Mesenchymal stem cell (in vitro differentiated cells and primary cell): ENCODE data around the gene ETS1.

Experiments
- DNase-seq: peaks from one replicate; pipeline ENCODE4 v3.0.0-alpha.2; 2013
- H2AFZ ChIP-seq: one replicate; pipeline ENCODE4 v1.6.1; 2013; ENCODE audit warnings: low read depth, mild to moderate bottlenecking, control low read depth, inconsistent platforms, low read length, moderate library complexity
- H2AK5ac ChIP-seq: 2 replicates; pipeline ENCODE4 v1.6.1; 2013; ENCODE audit warnings: low read length, moderate library complexity, mild to moderate bottlenecking, inconsistent platforms; ENCODE audit not compliant: severe bottlenecking
- H2BK120ac ChIP-seq: one replicate; pipeline ENCODE4 v1.6.1; 2013; ENCODE audit warnings: low read depth, mild to moderate bottlenecking, inconsistent platforms, low read length, moderate library complexity
- H2BK12ac ChIP-seq, 2 experiments: one replicate each; pipeline ENCODE4 v1.6.1; 2013; ENCODE audit warnings: inconsistent platforms in 2 of 2, low read length in 2 of 2, mild to moderate bottlenecking in 2 of 2, moderate library complexity in 2 of 2, control low read depth in 1 of 2
- H2BK15ac ChIP-seq: one replicate; pipeline ENCODE4 v1.6.1; 2013; ENCODE audit warnings: mild to moderate bottlenecking, low read depth, inconsistent platforms; ENCODE audit not compliant: poor library complexity, severe bottlenecking
- H2BK5ac ChIP-seq: 2 replicates; pipeline ENCODE4 v1.6.1; 2013; ENCODE audit warnings: low read depth, mild to moderate bottlenecking, low read length, control low read depth, inconsistent platforms; ENCODE audit not compliant: poor library complexity, severe bottlenecking
- H3K14ac ChIP-seq, 2 experiments: one replicate each; pipeline ENCODE4 v1.6.1; 2013; ENCODE audit warnings: inconsistent platforms in 2 of 2, low read length in 2 of 2, control low read depth in 1 of 2, mild to moderate bottlenecking in 1 of 2, moderate library complexity in 1 of 2
- H3K18ac ChIP-seq, 2 experiments: one replicate each; pipeline ENCODE4 v1.6.1; 2013; ENCODE audit warnings: inconsistent platforms in 2 of 2, low read length in 2 of 2, control low read depth in 1 of 2, low read depth in 1 of 2, mild to moderate bottlenecking in 1 of 2
- H3K23ac ChIP-seq, 2 experiments: one replicate each; pipeline ENCODE4 v1.6.1; 2013; ENCODE audit warnings: inconsistent platforms in 2 of 2, low read length in 2 of 2, mild to moderate bottlenecking in 2 of 2, moderate library complexity in 2 of 2, control low read depth in 1 of 2
- H3K27ac ChIP-seq: 2 replicates; pipeline ENCODE4 v1.5.1; 2013; ENCODE audit warnings: mild to moderate bottlenecking, moderate library complexity, low read length, control low read depth, inconsistent platforms; ENCODE audit not compliant: poor library complexity, severe bottlenecking
- H3K27me3 ChIP-seq, 2 experiments: 2 replicates each; pipeline versions ENCODE4 v1.6.1 to v1.7.0; 2013; ENCODE audit warnings: low read length in 2 of 2, mild to moderate bottlenecking in 2 of 2, moderate library complexity in 2 of 2, control low read depth in 1 of 2, inconsistent platforms in 1 of 2; ENCODE audit not compliant: control insufficient read depth in 1 of 2, insufficient read depth in 1 of 2
- H3K36me3 ChIP-seq, 2 experiments: 2 replicates each; pipeline versions ENCODE4 v1.6.1 to v1.7.0; 2013; ENCODE audit warnings: low read length in 2 of 2, control low read depth in 1 of 2, inconsistent platforms in 1 of 2, low read depth in 1 of 2, mild to moderate bottlenecking in 1 of 2; ENCODE audit not compliant: insufficient read depth in 2 of 2, control insufficient read depth in 1 of 2
- H3K4ac ChIP-seq, 2 experiments: one replicate each; pipeline ENCODE4 v1.6.1; 2013; ENCODE audit warnings: inconsistent platforms in 2 of 2, low read length in 2 of 2, mild to moderate bottlenecking in 2 of 2, moderate library complexity in 2 of 2, control low read depth in 1 of 2, low read depth in 1 of 2
- H3K4me1 ChIP-seq: 2 replicates; pipeline ENCODE4 v1.6.1; 2013; ENCODE audit warnings: low read depth, low read length, control low read depth; ENCODE audit not compliant: control insufficient read depth, insufficient read depth
- H3K4me2 ChIP-seq: 2 replicates; pipeline ENCODE4 v1.6.1; 2013; ENCODE audit warnings: low read length, mild to moderate bottlenecking, inconsistent platforms; ENCODE audit not compliant: poor library complexity, severe bottlenecking
- H3K4me3 ChIP-seq, 2 experiments: 2 replicates each; pipeline versions ENCODE4 v1.5.1 to v1.7.0; 2013; ENCODE audit warnings: low read length in 2 of 2, mild to moderate bottlenecking in 2 of 2, control low read depth in 1 of 2, low read depth in 1 of 2; ENCODE audit not compliant: insufficient read depth in 1 of 2
- H3K79me1 ChIP-seq: replicated peaks from 2 replicates; pipeline ENCODE4 v1.6.1; 2013; ENCODE audit warnings: mild to moderate bottlenecking, control low read depth, low read length, inconsistent platforms; ENCODE audit not compliant: poor library complexity, severe bottlenecking
- H3K9ac ChIP-seq: 2 replicates; pipeline ENCODE4 v1.7.0; 2013; ENCODE audit warnings: mild to moderate bottlenecking, low read length, moderate library complexity
- H3K9me3 ChIP-seq: 2 replicates; pipeline ENCODE4 v1.7.0; 2013; ENCODE audit warnings: mild to moderate bottlenecking, low read length; ENCODE audit not compliant: control insufficient read depth
- H4K8ac ChIP-seq: one replicate; pipeline ENCODE4 v1.6.1; 2013; ENCODE audit warnings: inconsistent platforms, mild to moderate bottlenecking, low read length, moderate library complexity
- H4K91ac ChIP-seq: one replicate; pipeline ENCODE4 v1.6.1; 2013; ENCODE audit warnings: mild to moderate bottlenecking, low read length, inconsistent platforms
- WGBS: methylation state at CpG from one replicate; pipeline ENCODE4 v1.1.7; 2013; ENCODE audit warnings: mixed read lengths; 5-methylcytosine and 5-hydroxymethylcytosine counted together

Gene ETS1

DNA sequence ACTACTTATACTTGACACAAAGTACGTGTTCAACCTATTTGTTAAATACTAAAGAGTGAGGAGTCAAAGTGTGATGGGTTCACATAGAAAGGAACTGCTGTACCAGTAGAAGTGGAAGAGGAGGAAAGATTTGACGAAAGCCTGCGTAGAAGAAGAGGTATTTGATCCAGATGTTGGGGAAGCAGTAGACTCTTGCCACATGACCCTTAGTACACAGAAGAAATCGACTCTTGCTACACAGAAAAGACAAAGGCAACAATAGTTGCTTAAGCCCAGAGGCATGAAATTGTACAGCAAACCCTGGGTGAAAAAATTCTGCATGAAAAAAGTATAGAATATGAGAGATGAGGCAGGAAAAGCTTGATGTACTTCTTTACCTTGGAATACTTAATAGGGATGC, 152.9 kb downstream of the ETS1 start:
- H2AK5ac ChIP-seq: no peak overlapping the region
- 96% methylated on average over 3 of the region's 4 CpGs for WGBS
- H2BK12ac ChIP-seq: no peak overlapping the region
- no peak overlapping the region for H2AFZ ChIP-seq
- no peaks in the 10 kb centered on the region for H3K9me3 ChIP-seq
- H3K23ac ChIP-seq: no peak overlapping the region
- H3K14ac ChIP-seq: no peak overlapping the region
- H4K8ac ChIP-seq: no peak overlapping the region
- H3K18ac ChIP-seq: no peak overlapping the region
- H3K4ac ChIP-seq: no peak overlapping the region
- H3K9ac ChIP-seq: no peak overlapping the region
- H3K79me1 ChIP-seq: no peaks in the 10 kb centered on the region
- peaks cover 3% of the 10 kb centered on the region for H3K4me1 ChIP-seq
- no peak overlapping the region for H4K91ac ChIP-seq
- no peak for DNase-seq
- H2BK15ac ChIP-seq: no peak overlapping the region
- H2BK120ac ChIP-seq: no peak overlapping the region
- no peak overlapping the region for H3K4me2 ChIP-seq
- no peaks in the 10 kb centered on the region for H3K27me3 ChIP-seq
- H3K27ac ChIP-seq: no peak overlapping the region
- H3K36me3 ChIP-seq: no peaks in the 10 kb centered on the region
- H2BK5ac ChIP-seq: no peak overlapping the region
- no peak overlapping the region for H3K4me3 ChIP-seq

DNA sequence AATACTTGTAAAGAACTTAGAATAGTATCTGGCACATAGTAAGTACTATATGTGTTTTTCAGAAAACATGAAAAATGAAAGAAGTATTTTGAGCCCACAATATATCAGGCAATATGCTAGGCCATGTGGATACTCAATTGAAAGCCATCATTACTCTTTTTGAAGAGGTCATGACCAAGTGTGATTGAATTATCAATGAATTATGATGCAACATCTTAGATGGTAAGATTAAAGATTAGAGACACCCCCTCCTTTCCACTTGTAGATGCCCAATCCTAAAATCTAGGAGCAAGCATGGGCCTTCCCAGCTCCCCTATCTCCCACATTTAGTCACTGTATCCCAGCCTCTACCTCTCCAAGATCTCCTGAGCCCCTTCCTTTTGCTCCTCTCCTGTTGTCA, 154.4 kb downstream of the ETS1 start:
- no peak overlapping the region for H3K18ac ChIP-seq
- no peak overlapping the region for H2BK12ac ChIP-seq
- peaks cover 3% of the 10 kb centered on the region for H3K4me1 ChIP-seq
- no peak overlapping the region for H2BK120ac ChIP-seq
- H4K91ac ChIP-seq: no peak overlapping the region
- no peak overlapping the region for H3K27ac ChIP-seq
- no peak overlapping the region for H3K9ac ChIP-seq
- no peaks in the 10 kb centered on the region for H3K79me1 ChIP-seq
- no peaks in the 10 kb centered on the region for H3K27me3 ChIP-seq
- no peak overlapping the region for H2AFZ ChIP-seq
- no peak for DNase-seq
- H3K4me3 ChIP-seq: no peak overlapping the region
- H3K14ac ChIP-seq: no peak overlapping the region
- H2BK5ac ChIP-seq: no peak overlapping the region
- H3K36me3 ChIP-seq: no peaks in the 10 kb centered on the region
- H2BK15ac ChIP-seq: no peak overlapping the region
- no peak overlapping the region for H3K23ac ChIP-seq
- H3K4ac ChIP-seq: no peak overlapping the region
- H2AK5ac ChIP-seq: no peak overlapping the region
- H3K4me2 ChIP-seq: no peak overlapping the region
- no peak overlapping the region for H4K8ac ChIP-seq
- H3K9me3 ChIP-seq: no peaks in the 10 kb centered on the region

DNA sequence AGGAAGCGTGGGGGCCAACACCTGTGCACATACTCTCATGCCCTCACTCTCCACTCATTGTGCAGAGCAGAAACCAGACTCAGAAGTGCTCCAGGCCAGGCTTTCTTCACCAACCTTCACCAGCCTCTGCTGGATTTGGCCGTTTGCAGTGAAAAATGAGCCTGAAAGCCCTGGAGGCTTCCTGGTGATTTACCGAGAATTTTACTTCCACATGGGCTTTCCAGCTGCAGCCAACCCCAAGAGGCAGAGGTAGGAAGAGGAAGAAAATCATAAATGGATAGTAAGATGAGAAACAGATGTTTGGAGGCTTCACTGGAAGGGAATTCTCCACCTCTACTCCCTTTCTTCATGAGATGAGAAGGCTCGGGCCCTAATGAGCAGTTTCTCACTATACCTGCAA, 155.4 kb downstream of the ETS1 start:
- H3K9ac ChIP-seq: no peak overlapping the region
- no peak overlapping the region for H3K27ac ChIP-seq
- WGBS: 76% methylated on average over 3 of the region's 4 CpGs
- DNase-seq: no peak
- H3K79me1 ChIP-seq: no peaks in the 10 kb centered on the region
- peak overlapping the region in 1 of 2 experiments; percentile 6 for H3K18ac ChIP-seq
- peaks cover 2% of the 10 kb centered on the region for H3K4me1 ChIP-seq
- no peak overlapping the region for H3K4me2 ChIP-seq
- no peaks in the 10 kb centered on the region for H3K27me3 ChIP-seq
- H3K9me3 ChIP-seq: no peaks in the 10 kb centered on the region
- no peak overlapping the region for H2BK15ac ChIP-seq
- H2AFZ ChIP-seq: no peak overlapping the region
- H3K23ac ChIP-seq: no peak overlapping the region
- H3K4ac ChIP-seq: no peak overlapping the region
- H2BK120ac ChIP-seq: no peak overlapping the region
- no peak overlapping the region for H2AK5ac ChIP-seq
- no peak overlapping the region for H3K4me3 ChIP-seq
- no peak overlapping the region for H4K8ac ChIP-seq
- no peaks in the 10 kb centered on the region for H3K36me3 ChIP-seq
- H3K14ac ChIP-seq: no peak overlapping the region
- no peak overlapping the region for H2BK5ac ChIP-seq
- no peak overlapping the region for H2BK12ac ChIP-seq
- H4K91ac ChIP-seq: no peak overlapping the region

DNA sequence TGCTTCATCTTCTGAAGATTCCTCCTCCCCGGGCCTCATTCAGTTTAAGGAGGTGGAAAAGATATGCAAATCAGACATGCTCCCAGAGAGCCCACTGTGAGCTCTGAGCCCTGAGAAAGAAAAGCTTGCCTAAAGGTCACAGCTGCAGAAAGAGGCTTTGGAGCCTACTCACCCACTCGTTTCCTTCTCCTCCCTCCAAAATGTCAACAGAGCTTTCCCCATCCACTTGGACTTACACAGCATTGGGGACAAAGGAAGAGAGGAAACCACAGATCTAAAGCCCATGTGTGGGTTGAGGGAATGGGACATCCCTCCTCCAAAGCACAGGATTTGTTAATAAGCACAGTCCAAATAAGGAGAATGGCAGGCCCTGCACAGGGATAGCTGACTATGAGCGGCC, 158.4 kb downstream of the ETS1 start:
- H4K8ac ChIP-seq: no peak overlapping the region
- H2BK120ac ChIP-seq: no peak overlapping the region
- H3K23ac ChIP-seq: no peak overlapping the region
- DNase-seq: no peak
- H3K36me3 ChIP-seq: no peaks in the 10 kb centered on the region
- H3K27ac ChIP-seq: no peak overlapping the region
- WGBS: 73% methylated on average over 2 of the region's 3 CpGs
- no peak overlapping the region for H3K4me3 ChIP-seq
- H4K91ac ChIP-seq: no peak overlapping the region
- H3K9ac ChIP-seq: no peak overlapping the region
- H3K18ac ChIP-seq: peak overlapping the region in 1 of 2 experiments; percentile 67
- no peak overlapping the region for H2BK15ac ChIP-seq
- H2BK5ac ChIP-seq: no peak overlapping the region
- H3K14ac ChIP-seq: no peak overlapping the region
- H2BK12ac ChIP-seq: peak overlapping the region in 1 of 2 experiments; percentile 76
- H3K9me3 ChIP-seq: no peaks in the 10 kb centered on the region
- H3K4me1 ChIP-seq: peaks cover 3% of the 10 kb centered on the region
- no peaks in the 10 kb centered on the region for H3K27me3 ChIP-seq
- H3K79me1 ChIP-seq: no peaks in the 10 kb centered on the region
- H3K4me2 ChIP-seq: no peak overlapping the region
- H2AK5ac ChIP-seq: no peak overlapping the region
- no peak overlapping the region for H2AFZ ChIP-seq
- H3K4ac ChIP-seq: no peak overlapping the region
